ENCODE data around the gene ANKRD13C. TPM values are rescaled to one million over a fixed set of nuclear protein-coding genes. Genes with fewer than 3 reads are reported as not detected.

Gene ANKRD13C
- total and polyA plus RNA-seq, 2 donors (not counting 1 experiment from before 2014, with no cell fraction given), result 19.4 to 30.2 TPM

DNA sequence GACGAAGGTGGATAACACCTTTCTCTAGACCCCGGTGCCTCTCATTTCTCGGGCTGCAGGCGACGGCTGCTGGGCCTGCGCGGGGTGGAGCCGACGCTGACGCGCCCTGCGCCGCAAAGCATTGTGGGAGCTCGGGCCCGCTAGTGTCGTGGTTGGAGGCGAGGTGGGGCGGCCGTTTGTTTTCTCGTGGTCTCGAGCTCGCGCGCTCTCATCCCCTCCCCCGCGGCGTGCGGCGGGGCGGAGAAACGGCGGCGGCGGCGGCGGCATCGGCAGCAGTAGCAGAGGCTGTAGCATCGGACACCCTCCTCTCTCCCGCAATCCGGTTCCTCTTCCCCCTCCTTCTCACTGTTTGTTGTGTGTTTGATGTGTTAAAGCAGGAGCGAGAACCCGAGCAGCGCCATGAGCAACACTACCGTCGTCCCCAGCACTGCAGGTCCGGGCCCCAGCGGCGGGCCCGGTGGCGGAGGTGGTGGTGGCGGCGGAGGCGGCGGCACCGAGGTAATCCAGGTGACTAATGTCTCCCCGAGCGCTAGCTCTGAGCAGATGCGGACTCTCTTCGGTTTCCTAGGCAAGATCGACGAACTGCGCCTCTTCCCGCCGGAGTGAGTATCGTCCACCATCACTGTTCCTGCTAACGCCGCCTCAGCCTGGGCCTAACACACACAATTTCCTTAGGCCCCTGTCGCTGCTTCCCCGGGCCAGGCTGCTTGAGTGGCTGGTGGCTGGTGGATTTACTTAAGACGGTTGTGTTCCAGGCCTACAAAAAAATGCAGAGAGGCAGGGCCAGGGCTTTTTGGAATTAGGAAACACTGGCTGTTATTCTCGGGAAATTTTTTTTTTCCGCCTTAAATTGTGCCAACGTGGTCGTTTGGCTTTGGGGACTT lies 133.0 kb downstream of the ANKRD13C start, which contains the start of gene SRSF11:
Gene SRSF11 (plus strand): TSS at position 143 of the 884 bp plus-strand sequence. CDS start 257 bp downstream, at position 400.
- H3K4me3 ChIP-seq (replicated peaks in 1 of 4; ENCODE audit: control extremely low read depth in 1 of 4, insufficient read depth in 1 of 4, low read depth in 3 of 4, low read length in 4 of 4), result peak within 1 kb of the TSS; percentile 54 to 89 (median 77)
- no peaks in the 10 kb centered on the region for H3K27me3 ChIP-seq (ENCODE audit: control insufficient read depth, insufficient read depth, low read length)
- peak; percentile 90 to 94 for DNase-seq (ENCODE audit: low read depth in 2 of 2)
- H3K4me1 ChIP-seq (ENCODE audit: control insufficient read depth, extremely low read depth, insufficient read depth, low read length), result peaks cover 6% of the 10 kb centered on the region
- H3K79me2 ChIP-seq (ENCODE audit: control insufficient read depth, insufficient read depth, low read length), result peaks cover 85% of the 10 kb centered on the region
- H2AFZ ChIP-seq (ENCODE audit: low read length), result peak within 1 kb of the TSS; percentile 88
- peak within 1 kb of the TSS; percentile 97 for H3K9ac ChIP-seq (ENCODE audit: insufficient read depth, low read length)
- TF ChIP-seq, protein P1, sequence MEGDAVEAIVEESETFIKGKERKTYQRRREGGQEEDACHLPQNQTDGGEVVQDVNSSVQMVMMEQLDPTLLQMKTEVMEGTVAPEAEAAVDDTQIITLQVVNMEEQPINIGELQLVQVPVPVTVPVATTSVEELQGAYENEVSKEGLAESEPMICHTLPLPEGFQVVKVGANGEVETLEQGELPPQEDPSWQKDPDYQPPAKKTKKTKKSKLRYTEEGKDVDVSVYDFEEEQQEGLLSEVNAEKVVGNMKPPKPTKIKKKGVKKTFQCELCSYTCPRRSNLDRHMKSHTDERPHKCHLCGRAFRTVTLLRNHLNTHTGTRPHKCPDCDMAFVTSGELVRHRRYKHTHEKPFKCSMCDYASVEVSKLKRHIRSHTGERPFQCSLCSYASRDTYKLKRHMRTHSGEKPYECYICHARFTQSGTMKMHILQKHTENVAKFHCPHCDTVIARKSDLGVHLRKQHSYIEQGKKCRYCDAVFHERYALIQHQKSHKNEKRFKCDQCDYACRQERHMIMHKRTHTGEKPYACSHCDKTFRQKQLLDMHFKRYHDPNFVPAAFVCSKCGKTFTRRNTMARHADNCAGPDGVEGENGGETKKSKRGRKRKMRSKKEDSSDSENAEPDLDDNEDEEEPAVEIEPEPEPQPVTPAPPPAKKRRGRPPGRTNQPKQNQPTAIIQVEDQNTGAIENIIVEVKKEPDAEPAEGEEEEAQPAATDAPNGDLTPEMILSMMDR (conservative IDR thresholded peaks at IDR 0.05 in 1 of 2, IDR thresholded peaks at IDR 0.05 in 1 of 2; ENCODE audit: low read depth in 1 of 2, low read length in 2 of 2), result no peak
- no peak for TF ChIP-seq EZH2 (IDR thresholded peaks at IDR 0.05; ENCODE audit: low read length, missing control alignments)
- peaks cover 4% of the 10 kb centered on the region for H4K20me1 ChIP-seq (ENCODE audit: control insufficient read depth, extremely low read depth, insufficient read depth, low read length)
- no peaks in the 10 kb centered on the region for H3K9me3 ChIP-seq (ENCODE audit: control insufficient read depth, insufficient read depth, low read depth, low read length)
- H3K4me2 ChIP-seq (ENCODE audit: extremely low read depth, insufficient read depth, low read length), result peak within 1 kb of the TSS; percentile 96
- peak within 1 kb of the TSS; percentile 96 for H3K27ac ChIP-seq (ENCODE audit: insufficient read depth, low read length)
- peaks cover 7% of the 10 kb centered on the region for H3K36me3 ChIP-seq (ENCODE audit: control insufficient read depth, insufficient read depth, low read length)

GRCh38 chr1:70220517-70221237 lies 133.8 kb downstream of the ANKRD13C start:
- Histone ChIP-seq H3K4me1 (ENCODE audit: control insufficient read depth, extremely low read depth, insufficient read depth, low read length) (peaks cover 5% of the 10 kb centered on the region), H4K20me1 (ENCODE audit: control insufficient read depth, extremely low read depth, insufficient read depth, low read length) (peaks cover 4% of the 10 kb centered on the region), H3K4me3 (replicated peaks in 1 of 4; ENCODE audit: control extremely low read depth in 1 of 4, insufficient read depth in 1 of 4, low read depth in 3 of 4, low read length in 4 of 4) (peak overlapping the region; percentile 54 to 79 (median 76)), H3K27ac (ENCODE audit: insufficient read depth, low read length) (peak overlapping the region; percentile 96), H3K4me2 (ENCODE audit: extremely low read depth, insufficient read depth, low read length) (peak overlapping the region; percentile 79), H2AFZ (ENCODE audit: low read length) (peak overlapping the region; percentile 12), H3K27me3 (ENCODE audit: control insufficient read depth, insufficient read depth, low read length) (no peaks in the 10 kb centered on the region), H3K9me3 (ENCODE audit: control insufficient read depth, insufficient read depth, low read depth, low read length) (no peaks in the 10 kb centered on the region), H3K79me2 (ENCODE audit: control insufficient read depth, insufficient read depth, low read length) (peaks cover 85% of the 10 kb centered on the region), H3K36me3 (ENCODE audit: control insufficient read depth, insufficient read depth, low read length) (peaks cover 7% of the 10 kb centered on the region), H3K9ac (ENCODE audit: insufficient read depth, low read length) (peak overlapping the region; percentile 97)
- TF ChIP-seq, protein P1 (conservative IDR thresholded peaks at IDR 0.05 in 1 of 2, IDR thresholded peaks at IDR 0.05 in 1 of 2; ENCODE audit: low read depth in 1 of 2, low read length in 2 of 2), result no peak
- TF ChIP-seq EZH2 (IDR thresholded peaks at IDR 0.05; ENCODE audit: low read length, missing control alignments), result no peak
- no peak for DNase-seq (ENCODE audit: low read depth in 2 of 2)

- Histone ChIP-seq H3K4me2 (ENCODE audit: extremely low read depth, insufficient read depth, low read length) (no peak overlapping the region), H3K4me3 (replicated peaks in 1 of 4; ENCODE audit: control extremely low read depth in 1 of 4, insufficient read depth in 1 of 4, low read depth in 3 of 4, low read length in 4 of 4) (no peak overlapping the region), H3K36me3 (ENCODE audit: control insufficient read depth, insufficient read depth, low read length) (peaks cover 7% of the 10 kb centered on the region), H2AFZ (ENCODE audit: low read length) (no peak overlapping the region), H3K9me3 (ENCODE audit: control insufficient read depth, insufficient read depth, low read depth, low read length) (no peaks in the 10 kb centered on the region), H3K4me1 (ENCODE audit: control insufficient read depth, extremely low read depth, insufficient read depth, low read length) (peaks cover 4% of the 10 kb centered on the region), H3K79me2 (ENCODE audit: control insufficient read depth, insufficient read depth, low read length) (peaks cover 85% of the 10 kb centered on the region), H3K9ac (ENCODE audit: insufficient read depth, low read length) (no peak overlapping the region), H4K20me1 (ENCODE audit: control insufficient read depth, extremely low read depth, insufficient read depth, low read length) (peaks cover 4% of the 10 kb centered on the region), H3K27ac (ENCODE audit: insufficient read depth, low read length) (no peak overlapping the region), H3K27me3 (ENCODE audit: control insufficient read depth, insufficient read depth, low read length) (no peaks in the 10 kb centered on the region)
- DNase-seq (ENCODE audit: low read depth in 2 of 2), result no peak
- TF ChIP-seq, protein P1 (conservative IDR thresholded peaks at IDR 0.05 in 1 of 2, IDR thresholded peaks at IDR 0.05 in 1 of 2; ENCODE audit: low read depth in 1 of 2, low read length in 2 of 2), result no peak
- no peak for TF ChIP-seq EZH2 (IDR thresholded peaks at IDR 0.05; ENCODE audit: low read length, missing control alignments)
These were observed 134.5 kb downstream of the ANKRD13C start for GRCh38 chr1:70220015-70220414.

All from fibroblast of lung (primary cell).